ENCODE measurements around the gene SLC38A3. TPM values are rescaled to one million over a fixed set of nuclear protein-coding genes. Genes with fewer than 3 reads are reported as not detected.

Gene SLC38A3
- total and polyA plus RNA-seq, 9 of the 15 experiments (the other 6 are each of a cell fraction or from before 2014, with no cell fraction given) = 0.09 to 0.38 (median 0.16) TPM; not detected in 6

GRCh38 chr3:50227390-50228183, 22.5 kb downstream of the SLC38A3 start (continued):
- TF ChIP-seq FOXP1 (CRISPR knock-in tag; IDR thresholded peaks at IDR 0.05) (peak; percentile 44; the same call in 1 of the 2 replicates), MNT (conservative IDR thresholded peaks at IDR 0.05) (peak; percentile 25 to 74; a peak in 2 of 4 replicates), TEAD1 (CRISPR knock-in tag; IDR thresholded peaks at IDR 0.05) (peak in 1 of 2 experiments; percentile 40; a peak in 1 of 4 replicates), RBM22 (IDR thresholded peaks at IDR 0.05; ENCODE audit: low read depth, low read length, poor library complexity, severe bottlenecking) (no peak), POLR2G (IDR thresholded peaks at IDR 0.05; ENCODE audit: low read depth, low read length) (peak; percentile 68), REST (IDR thresholded peaks at IDR 0.05; ENCODE audit: borderline replicate concordance) (peak; percentile 92), REST (CRISPR knock-in tag; IDR thresholded peaks at IDR 0.05; ENCODE audit: low read depth) (no peak), ETV1 (tag; conservative IDR thresholded peaks at IDR 0.05; ENCODE audit: low read depth) (peak; percentile 87), NFIC (IDR thresholded peaks at IDR 0.05) (no peak), ZNF584 (CRISPR knock-in tag; IDR thresholded peaks at IDR 0.05; ENCODE audit: low read depth) (no peak), HNRNPK (IDR thresholded peaks at IDR 0.05; ENCODE audit: low read depth, low read length, poor library complexity, severe bottlenecking) (no peak), PTTG1 (tag; IDR thresholded peaks at IDR 0.05; ENCODE audit: low read depth) (no peak), KLF16 (IDR thresholded peaks at IDR 0.05) (peak; percentile 69; the same call in 1 of the 2 replicates), TAF7 (tag; IDR thresholded peaks at IDR 0.05) (0 out of 2 replicates have a peak, but pooled peaks have one; percentile 13), C11orf30 (IDR thresholded peaks at IDR 0.05; ENCODE audit: low read depth) (peak; percentile 48), ILF3 (IDR thresholded peaks at IDR 0.05; ENCODE audit: borderline replicate concordance) (no peak)

Measured in K562 (cell line).